Fibroblast of pulmonary artery (primary cell): ENCODE results near the gene ABCC5.

ENCODE experiments used
- DNase-seq: peaks from one replicate; pipeline ENCODE4 v3.0.0-alpha.2; 2010; ENCODE audit warnings: low read depth
- H3K4me3 ChIP-seq: replicated peaks from 2 replicates; pipeline ENCODE4 v1.5.1; 2011; ENCODE audit warnings: low read depth, mild to moderate bottlenecking, control low read depth, low read length, moderate library complexity
- CTCF ChIP-seq: IDR thresholded peaks from 2 replicates; pipeline ENCODE4 v1.5.1; 2011; ENCODE audit warnings: mild to moderate bottlenecking, control low read depth, low read length, inconsistent platforms; ENCODE audit errors: missing control alignments

Gene ABCC5

GRCh38 chr3:183896184-183896583 lies 121.5 kb downstream of the ABCC5 start:
- no peak for TF ChIP-seq CTCF
- no peak for DNase-seq

GRCh38 chr3:183895774-183896173 lies 121.9 kb downstream of the ABCC5 start:
- DNase-seq = no peak
- TF ChIP-seq CTCF = no peak
- no peak overlapping the region for H3K4me3 ChIP-seq

More at GRCh38 chr3:183896184-183896583, 121.5 kb downstream of the ABCC5 start:
- no peak overlapping the region for H3K4me3 ChIP-seq

GRCh38 chr3:183895296-183895695 lies 122.4 kb downstream of the ABCC5 start:
- TF ChIP-seq CTCF = peak; percentile 82
- peak; percentile 71 for DNase-seq
- H3K4me3 ChIP-seq = no peak overlapping the region

DNA sequence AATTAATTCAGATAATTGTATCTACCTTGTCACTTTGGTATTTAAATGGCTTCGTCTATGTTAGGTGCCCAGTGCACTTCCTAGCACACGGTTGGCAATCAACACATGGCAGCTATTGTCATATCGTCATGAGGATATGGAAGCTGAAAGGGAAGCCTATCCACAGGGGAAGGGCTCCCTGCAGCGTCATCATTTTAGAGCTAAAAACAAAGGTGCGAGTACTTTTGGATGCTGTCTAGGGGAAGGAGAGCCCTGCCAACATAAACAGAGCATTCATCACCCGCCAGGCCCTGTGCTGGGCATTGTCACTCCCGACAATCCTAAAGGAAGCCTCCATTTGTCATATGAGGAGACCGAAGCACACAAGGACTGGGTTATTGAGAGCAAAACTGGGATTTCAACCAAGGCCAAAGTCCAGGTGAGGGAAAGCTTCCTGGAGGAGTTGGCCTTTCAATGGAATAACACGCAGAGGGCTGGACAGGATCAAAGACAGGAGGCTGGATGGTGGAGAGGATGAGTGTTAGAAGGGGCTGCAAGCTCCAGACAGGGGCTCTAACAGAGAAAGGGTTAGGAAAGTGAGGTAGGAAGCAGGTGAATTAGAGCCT lies 125.0 kb downstream of the ABCC5 start:
- no peak for DNase-seq
- no peak for TF ChIP-seq CTCF
- H3K4me3 ChIP-seq = no peak overlapping the region

GRCh38 chr3:183885766-183886165 lies 131.9 kb downstream of the ABCC5 start:
- TF ChIP-seq CTCF = no peak
- DNase-seq = no peak
- H3K4me3 ChIP-seq = no peak overlapping the region

- peak; percentile 91 for DNase-seq
- TF ChIP-seq CTCF = peak; percentile 85
- peak within 1 kb of the TSS; percentile 96 for H3K4me3 ChIP-seq
Measured at GRCh38 chr3:183884427-183885296, 133.0 kb downstream of the ABCC5 start, which contains the start of gene PARL. TSS of gene PARL (minus strand) at chr3:183884880. CDS start at chr3:183884846, 34 bp downstream.
